ENCODE results near the gene CSK.

CSK gene

GRCh38 chr15:74791007-74791406 is 9.1 kb downstream of the CSK start:
- TF ChIP-seq MAX (IDR thresholded peaks at IDR 0.05; ENCODE audit: low read depth, low read length) (no peak), MYC (IDR thresholded peaks at IDR 0.05; ENCODE audit: low read depth, low read length) (no peak), CTCF (IDR thresholded peaks at IDR 0.05; ENCODE audit: low read depth, low read length) (no peak), POLR2A (IDR thresholded peaks at IDR 0.05; ENCODE audit: extremely low read depth, insufficient read length) (no peak)
- DNase-seq (ENCODE audit: low read depth) = no peak
- H3K4me3 ChIP-seq (ENCODE audit: low read depth, low read length) = peak overlapping the region; percentile 18

DNA sequence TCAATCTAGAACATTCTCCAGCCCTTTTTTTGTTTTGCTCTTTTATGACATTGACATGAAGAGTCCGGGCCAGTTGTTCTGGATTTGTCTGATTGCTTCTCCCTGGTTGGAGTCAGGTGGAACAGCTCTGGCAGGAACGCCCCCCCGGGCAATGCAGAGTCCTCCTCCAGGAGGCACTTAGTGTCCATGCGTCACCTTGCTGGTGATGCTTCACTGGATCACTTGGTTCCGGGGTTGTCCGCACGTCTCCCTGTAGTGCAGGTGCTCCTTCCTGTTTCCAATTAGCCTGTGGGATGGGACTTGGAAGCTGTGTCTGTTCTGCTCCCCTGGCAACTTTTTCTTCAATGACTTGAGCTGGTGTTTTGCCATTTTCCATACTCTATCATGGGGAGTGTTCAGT is 9.8 kb downstream of the CSK start:
- TF ChIP-seq MYC (IDR thresholded peaks at IDR 0.05; ENCODE audit: low read depth, low read length) (no peak), MAX (IDR thresholded peaks at IDR 0.05; ENCODE audit: low read depth, low read length) (no peak), POLR2A (IDR thresholded peaks at IDR 0.05; ENCODE audit: extremely low read depth, insufficient read length) (no peak), CTCF (IDR thresholded peaks at IDR 0.05; ENCODE audit: low read depth, low read length) (no peak)
- no peak overlapping the region for H3K4me3 ChIP-seq (ENCODE audit: low read depth, low read length)
- no peak for DNase-seq (ENCODE audit: low read depth)

DNA sequence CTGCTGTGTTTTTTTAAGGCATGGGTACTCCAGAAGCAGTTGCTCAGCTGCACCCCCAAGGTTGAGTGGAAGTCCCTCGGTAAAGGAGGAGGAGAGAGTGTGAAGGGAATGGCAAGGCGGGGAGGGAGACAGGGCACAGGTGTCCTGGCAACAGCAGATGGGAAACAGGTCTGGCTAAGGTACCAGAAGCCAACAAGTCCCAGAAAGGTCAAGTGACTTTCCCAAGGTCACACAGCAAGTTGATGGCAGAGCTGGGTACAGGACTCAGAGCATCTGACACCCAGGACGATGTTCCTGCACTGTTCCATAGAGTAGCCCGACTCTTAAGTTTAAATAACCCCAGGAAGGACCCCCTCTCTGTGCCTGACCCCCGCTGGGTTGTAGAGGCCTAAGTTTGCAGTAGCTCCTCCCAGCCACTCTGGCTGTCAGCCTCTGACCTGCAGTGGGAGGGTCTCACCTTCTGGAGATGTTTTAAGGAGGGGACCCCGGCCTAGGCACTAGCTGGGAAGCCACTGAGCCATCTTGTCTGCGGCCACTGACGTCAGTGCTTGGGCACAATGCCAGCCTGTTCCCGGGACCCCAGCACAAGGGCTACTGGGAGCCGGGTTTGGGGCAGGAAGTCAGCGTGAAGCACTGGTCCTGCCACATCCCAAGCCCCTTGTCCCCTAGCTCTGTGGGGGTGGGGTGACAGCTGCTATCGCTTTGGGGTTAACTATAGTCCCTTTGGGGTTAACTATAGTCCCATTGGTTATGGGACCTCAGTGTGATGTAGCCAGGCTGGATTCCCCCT is 10.5 kb downstream of the CSK start:
- no peak overlapping the region for H3K4me3 ChIP-seq (ENCODE audit: low read depth, low read length)
- DNase-seq (ENCODE audit: low read depth) = no peak
- no peak for TF ChIP-seq CTCF (IDR thresholded peaks at IDR 0.05; ENCODE audit: low read depth, low read length)
- no peak for TF ChIP-seq POLR2A (IDR thresholded peaks at IDR 0.05; ENCODE audit: extremely low read depth, insufficient read length)
- no peak for TF ChIP-seq MAX (IDR thresholded peaks at IDR 0.05; ENCODE audit: low read depth, low read length)
- no peak for TF ChIP-seq MYC (IDR thresholded peaks at IDR 0.05; ENCODE audit: low read depth, low read length)

GRCh38 chr15:74793135-74794028 is 11.5 kb downstream of the CSK start:
- TF ChIP-seq POLR2A (IDR thresholded peaks at IDR 0.05; ENCODE audit: extremely low read depth, insufficient read length) (no peak), CTCF (IDR thresholded peaks at IDR 0.05; ENCODE audit: low read depth, low read length) (peak; percentile 29), MYC (IDR thresholded peaks at IDR 0.05; ENCODE audit: low read depth, low read length) (no peak), MAX (IDR thresholded peaks at IDR 0.05; ENCODE audit: low read depth, low read length) (0 out of 2 replicates have a peak, but pooled peaks have one; percentile 24)
- H3K4me3 ChIP-seq (ENCODE audit: low read depth, low read length) = no peak overlapping the region
- DNase-seq (ENCODE audit: low read depth) = peak; percentile 66

DNA sequence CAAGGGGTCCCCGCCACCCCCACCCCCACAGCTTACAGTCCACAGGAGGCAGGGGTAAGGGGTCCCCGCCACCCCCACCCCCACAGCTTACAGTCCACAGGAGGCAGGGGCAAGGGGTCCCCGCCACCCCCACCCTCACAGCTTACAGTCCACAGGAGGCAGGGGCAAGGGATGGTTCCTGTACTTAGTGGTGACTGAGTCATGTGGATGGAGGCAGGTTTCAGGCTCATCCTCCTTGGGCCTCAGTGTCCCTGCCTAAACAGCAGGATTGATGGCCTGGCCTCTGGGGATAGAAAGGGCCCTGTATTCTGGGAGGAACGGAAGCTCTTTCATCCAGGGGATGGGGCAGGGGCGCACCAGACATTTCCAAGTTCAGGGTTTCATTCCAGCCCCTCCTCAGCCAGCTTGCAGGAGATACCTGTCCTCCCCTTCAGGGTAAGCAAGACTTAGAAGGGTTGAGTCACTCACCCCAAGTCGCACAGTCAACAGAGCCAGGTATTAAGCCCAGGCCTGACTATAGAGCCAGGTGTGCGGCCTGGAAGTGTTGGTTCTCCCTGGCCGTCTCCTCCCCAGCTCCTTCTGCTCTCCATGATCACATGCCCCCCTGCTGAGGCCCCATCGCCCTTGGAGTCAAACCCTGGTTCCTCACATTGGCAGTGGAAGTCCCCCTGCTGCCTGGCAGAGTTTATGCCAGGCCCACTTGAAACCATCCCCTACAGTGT is 12.5 kb downstream of the CSK start:
- DNase-seq (ENCODE audit: low read depth) = no peak
- no peak overlapping the region for H3K4me3 ChIP-seq (ENCODE audit: low read depth, low read length)
- TF ChIP-seq MAX (IDR thresholded peaks at IDR 0.05; ENCODE audit: low read depth, low read length) (no peak), CTCF (IDR thresholded peaks at IDR 0.05; ENCODE audit: low read depth, low read length) (no peak), POLR2A (IDR thresholded peaks at IDR 0.05; ENCODE audit: extremely low read depth, insufficient read length) (no peak), MYC (IDR thresholded peaks at IDR 0.05; ENCODE audit: low read depth, low read length) (no peak)

Data from NB4 (cell line).